D721Med (cell line): Measurements from ENCODE around the gene PDCD7.

Experiments
- DNase-seq: peaks from one replicate; pipeline ENCODE4 v3.0.0; 2011; ENCODE audit warnings: low spot score; ENCODE audit not compliant: insufficient read length
- FAIRE-seq: peaks from 2 replicates; lab custom pipeline; 2011; peaks lifted over from hg19 to GRCh38; lab: Jason Lieb, UNC
- CTCF ChIP-seq: IDR thresholded peaks from 2 replicates; pipeline ENCODE4 v1.5.1; 2012; ENCODE audit warnings: mild to moderate bottlenecking, control low read depth; ENCODE audit not compliant: insufficient read depth; ENCODE audit errors: missing control alignments

PDCD7 gene

GRCh38 chr15:65115542-65115941 is 18.1 kb downstream of the PDCD7 start:
- no peak for TF ChIP-seq CTCF
- DNase-seq (no peak), FAIRE-seq (no peak)

GRCh38 chr15:65115086-65115485 is 18.5 kb downstream of the PDCD7 start, which contains the start of gene UBAP1L:
TSS of gene UBAP1L (minus strand) at chr15:65115200. CDS start at chr15:65106215, 8,985 bp downstream.
- TF ChIP-seq CTCF, result no peak
- FAIRE-seq (peak; percentile 97), DNase-seq (no peak)

- FAIRE-seq (peak; percentile 85), DNase-seq (peak; percentile 51)
- no peak for TF ChIP-seq CTCF
These were observed 22.8 kb downstream of the PDCD7 start for GRCh38 chr15:65110676-65111292.

- TF ChIP-seq CTCF, result no peak
- DNase-seq, result no peak
- FAIRE-seq, result no peak
These were observed 27.5 kb downstream of the PDCD7 start for GRCh38 chr15:65106011-65106590.

- TF ChIP-seq CTCF, result no peak
- no peak for DNase-seq
- no peak for FAIRE-seq
These were observed 28.6 kb downstream of the PDCD7 start for GRCh38 chr15:65105038-65105437.

GRCh38 chr15:65102912-65103311 is 30.7 kb downstream of the PDCD7 start:
- DNase-seq (no peak), FAIRE-seq (no peak)
- no peak for TF ChIP-seq CTCF
